Measurements from ENCODE around the gene FNBP1. TPM values are rescaled to one million over a fixed set of nuclear protein-coding genes. Genes with fewer than 3 reads are reported as not detected.

The FNBP1 gene
- total and polyA plus RNA-seq, 10 of the 15 experiments (the other 5 are each of a cell fraction or from before 2014, with no cell fraction given) = 64.5 to 353 (median 179) TPM

GRCh38 chr9:129934780-129935179, 108.2 kb downstream of the FNBP1 start:
- in situ Hi-C loops (cut with MboI) (no loop called here), intact Hi-C loops (cut with micrococcal nuclease; ENCODE audit: unreplicated experiment) (no loop called here)
- ATAC-seq (peak; percentile 34), DNase-seq (ENCODE audit: low read depth, low spot score) (no peak), FAIRE-seq (no peak)
- peak overlapping the region; percentile 71 for H3K4me2 ChIP-seq (ENCODE audit: control insufficient read depth, insufficient read depth)
- RAD21 ChIA-PET (ENCODE audit: unreplicated experiment) = interaction anchor here (0.6 to 4.0 kb wide), 6 partner anchors 22 to 277 kb away, joined by 3 to 36 read pairs (median 23); no protein-coding TSS in a partner anchor
- H4K20me1 ChIP-seq (ENCODE audit: control insufficient read depth, insufficient read depth) = no peaks in the 10 kb centered on the region
- H3K9me3 ChIP-seq (replicated peaks; ENCODE audit: control insufficient read depth, insufficient read depth, low read length) = no peaks in the 10 kb centered on the region
- SMC1A ChIA-PET (ENCODE audit: uncharacterized antibody, unreplicated experiment) = interaction anchor here (0.7 to 4.9 kb wide), 7 partner anchors 15 to 94 kb away, joined by 3 to 46 read pairs (median 5); no protein-coding TSS in a partner anchor
- no peak overlapping the region for H2AFZ ChIP-seq (ENCODE audit: control insufficient read depth, low read depth, low read length)
- 7% methylated on average over 5 of the region's 5 CpGs for whole genome bisulfite sequencing (ENCODE audit: insufficient coverage, insufficient replicate concordance, low lambda C conversion rate, missing lambda C conversion rate)
- H3K27ac ChIP-seq (ENCODE audit: control insufficient read depth, insufficient read depth) = peak overlapping the region; percentile 84
- no peak overlapping the region for H3K4me3 ChIP-seq
- peaks cover 4 to 27% of the 10 kb centered on the region in 2 experiments for H3K36me3 ChIP-seq (ENCODE audit: control insufficient read depth in 2 of 2, insufficient read depth in 2 of 2, low read length in 1 of 2)
- no peaks in the 10 kb centered on the region for H3K27me3 ChIP-seq (replicated peaks in 1 of 2; ENCODE audit: control insufficient read depth in 2 of 2, insufficient read depth in 2 of 2, low read length in 1 of 2)
- TF ChIP-seq PML (IDR thresholded peaks at IDR 0.05; ENCODE audit: low read length) (peak; percentile 13; the same call in 1 of the 2 replicates), BCL11A (IDR thresholded peaks at IDR 0.05; ENCODE audit: low read depth, low read length) (no peak), MEF2A (IDR thresholded peaks at IDR 0.05; ENCODE audit: insufficient read depth, low read depth, low read length) (peak; percentile 54), POLR2AphosphoS5 (IDR thresholded peaks at IDR 0.05; ENCODE audit: low read length) (0 out of 2 replicates have a peak, but pooled peaks have one; percentile 10), ZNF384 (IDR thresholded peaks at IDR 0.05; ENCODE audit: borderline replicate concordance, low read depth, low read length) (0 out of 2 replicates have a peak, but pooled peaks have one; percentile 30), SMAD5 (IDR thresholded peaks at IDR 0.05; ENCODE audit: low read depth) (no peak), FOXK2 (IDR thresholded peaks at IDR 0.05) (no peak), SMC3 (IDR thresholded peaks at IDR 0.05; ENCODE audit: borderline replicate concordance, low read length) (no peak), EED (IDR thresholded peaks at IDR 0.05; ENCODE audit: low read depth) (no peak), SKIL (IDR thresholded peaks at IDR 0.05; ENCODE audit: low read depth, poor library complexity, severe bottlenecking) (no peak), CTCF (IDR thresholded peaks at IDR 0.05 in 2 of 3, conservative IDR thresholded peaks at IDR 0.05 in 1 of 3; ENCODE audit: control insufficient read depth in 2 of 3, extremely low read depth in 1 of 3, insufficient read depth in 1 of 3, low read depth in 3 of 3, low read length in 3 of 3) (no peak)
- TF ChIP-seq, protein P1, sequence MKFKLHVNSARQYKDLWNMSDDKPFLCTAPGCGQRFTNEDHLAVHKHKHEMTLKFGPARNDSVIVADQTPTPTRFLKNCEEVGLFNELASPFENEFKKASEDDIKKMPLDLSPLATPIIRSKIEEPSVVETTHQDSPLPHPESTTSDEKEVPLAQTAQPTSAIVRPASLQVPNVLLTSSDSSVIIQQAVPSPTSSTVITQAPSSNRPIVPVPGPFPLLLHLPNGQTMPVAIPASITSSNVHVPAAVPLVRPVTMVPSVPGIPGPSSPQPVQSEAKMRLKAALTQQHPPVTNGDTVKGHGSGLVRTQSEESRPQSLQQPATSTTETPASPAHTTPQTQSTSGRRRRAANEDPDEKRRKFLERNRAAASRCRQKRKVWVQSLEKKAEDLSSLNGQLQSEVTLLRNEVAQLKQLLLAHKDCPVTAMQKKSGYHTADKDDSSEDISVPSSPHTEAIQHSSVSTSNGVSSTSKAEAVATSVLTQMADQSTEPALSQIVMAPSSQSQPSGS (IDR thresholded peaks at IDR 0.05; ENCODE audit: low read length) = peak; percentile 33; the same call in 1 of the 2 replicates
- H3K4me1 ChIP-seq (ENCODE audit: control insufficient read depth, insufficient read depth, low read length) = peaks cover 46% of the 10 kb centered on the region
- CTCF ChIA-PET = interaction anchor here (1.3 to 3.9 kb wide), 2 partner anchors 37 to 50 kb away, joined by 4 to 13 read pairs; no protein-coding TSS in a partner anchor
- POLR2A ChIA-PET = interaction anchor here (0.6 to 3.8 kb wide), 12 partner anchors 11 to 1123 kb away, joined by 3 to 41 read pairs (median 4); no protein-coding TSS in a partner anchor
- no peak overlapping the region; the same call in 1 of the 2 replicates for H3K9ac ChIP-seq (ENCODE audit: control insufficient read depth, insufficient read depth, low read length)
- peaks cover 69% of the 10 kb centered on the region for H3K79me2 ChIP-seq (ENCODE audit: control insufficient read depth, insufficient read depth, low read length)
- no TSS peak for BruUV-seq (replicated peaks)
